Testis (tissue), 2 donors: ENCODE measurements around the gene ZBTB9.

ENCODE experiments used
- POLR2A ChIP-seq: fragments of 450-650 bp; IDR thresholded peaks from one replicate; pipeline ENCODE4 v1.6.1; 2017; ENCODE audit warnings: antibody characterized with exemption, mild to moderate bottlenecking, moderate library complexity
- TF ChIP-seq, protein P1 (sequence below), 3 experiments: fragments of 450-650 bp in 2 of 3; fragments of 200-600 bp in 1 of 3; sonication (generic) in 1 of 3; IDR thresholded peaks; one replicate each; pipeline ENCODE4 v1.5.1; 2016 to 2019; ENCODE audit warnings: antibody characterized with exemption in 3 of 3, mild to moderate bottlenecking in 2 of 3, moderate library complexity in 1 of 3

DNA sequence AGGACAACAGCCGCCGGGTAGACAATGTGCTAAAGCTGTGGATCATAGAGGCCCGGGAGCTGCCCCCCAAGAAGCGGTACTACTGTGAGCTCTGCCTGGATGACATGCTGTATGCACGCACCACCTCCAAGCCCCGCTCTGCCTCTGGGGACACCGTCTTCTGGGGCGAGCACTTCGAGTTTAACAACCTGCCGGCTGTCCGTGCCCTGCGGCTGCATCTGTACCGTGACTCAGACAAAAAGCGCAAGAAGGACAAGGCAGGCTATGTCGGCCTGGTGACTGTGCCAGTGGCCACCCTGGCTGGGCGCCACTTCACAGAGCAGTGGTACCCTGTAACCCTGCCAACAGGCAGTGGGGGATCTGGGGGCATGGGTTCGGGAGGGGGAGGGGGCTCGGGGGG, 16.7 kb upstream of the ZBTB9 start:
- TF ChIP-seq, protein P1, sequence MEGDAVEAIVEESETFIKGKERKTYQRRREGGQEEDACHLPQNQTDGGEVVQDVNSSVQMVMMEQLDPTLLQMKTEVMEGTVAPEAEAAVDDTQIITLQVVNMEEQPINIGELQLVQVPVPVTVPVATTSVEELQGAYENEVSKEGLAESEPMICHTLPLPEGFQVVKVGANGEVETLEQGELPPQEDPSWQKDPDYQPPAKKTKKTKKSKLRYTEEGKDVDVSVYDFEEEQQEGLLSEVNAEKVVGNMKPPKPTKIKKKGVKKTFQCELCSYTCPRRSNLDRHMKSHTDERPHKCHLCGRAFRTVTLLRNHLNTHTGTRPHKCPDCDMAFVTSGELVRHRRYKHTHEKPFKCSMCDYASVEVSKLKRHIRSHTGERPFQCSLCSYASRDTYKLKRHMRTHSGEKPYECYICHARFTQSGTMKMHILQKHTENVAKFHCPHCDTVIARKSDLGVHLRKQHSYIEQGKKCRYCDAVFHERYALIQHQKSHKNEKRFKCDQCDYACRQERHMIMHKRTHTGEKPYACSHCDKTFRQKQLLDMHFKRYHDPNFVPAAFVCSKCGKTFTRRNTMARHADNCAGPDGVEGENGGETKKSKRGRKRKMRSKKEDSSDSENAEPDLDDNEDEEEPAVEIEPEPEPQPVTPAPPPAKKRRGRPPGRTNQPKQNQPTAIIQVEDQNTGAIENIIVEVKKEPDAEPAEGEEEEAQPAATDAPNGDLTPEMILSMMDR (IDR thresholded peaks at IDR 0.05) = no peak
- TF ChIP-seq POLR2A = no peak
